Karpas-422 (cell line): ENCODE data around the gene PQBP1. TPM values are rescaled to one million over a fixed set of nuclear protein-coding genes. Genes with fewer than 3 reads are reported as not detected.
A peak's percentile ranks its signal among the peaks of the same experiment; 100 is the strongest.

Experiments used
- DNase-seq: peaks from one replicate; pipeline ENCODE4 v3.0.0-alpha.2; 2015
- H2AFZ ChIP-seq: fragments of 200-600 bp; sonication (generic); 2 replicates; pipeline ENCODE4 v1.6.1; 2014; ENCODE audit warnings: antibody characterized with exemption, low read length, mixed read lengths
- H3K27ac ChIP-seq: fragments of 200-600 bp; sonication (generic); 2 replicates; pipeline ENCODE4 v1.5.1; 2014; ENCODE audit warnings: mild to moderate bottlenecking, low read length, moderate library complexity
- H3K27me3 ChIP-seq: fragments of 200-600 bp; sonication (generic); 2 replicates; pipeline ENCODE4 v1.6.1; 2014; ENCODE audit warnings: low read length, mixed read lengths
- H3K36me3 ChIP-seq: fragments of 200-600 bp; sonication (generic); 2 replicates; pipeline ENCODE4 v1.6.1; 2014; ENCODE audit warnings: low read length, mixed read lengths; ENCODE audit not compliant: insufficient read depth
- H3K4me1 ChIP-seq: fragments of 200-600 bp; sonication (generic); 2 replicates; pipeline ENCODE4 v1.6.1; 2014; ENCODE audit warnings: mild to moderate bottlenecking, low read length, mixed read lengths
- H3K4me2 ChIP-seq: fragments of 200-600 bp; sonication (generic); 2 replicates; pipeline ENCODE4 v1.6.1; 2014; ENCODE audit warnings: low read length, low read depth, mild to moderate bottlenecking; ENCODE audit not compliant: poor library complexity, severe bottlenecking
- H3K4me3 ChIP-seq: fragments of 200-600 bp; sonication (generic); 2 replicates; pipeline ENCODE4 v1.5.1; 2014; ENCODE audit warnings: mild to moderate bottlenecking, antibody characterized with exemption, low read length, mixed read lengths
- H3K79me2 ChIP-seq: fragments of 200-600 bp; sonication (generic); 2 replicates; pipeline ENCODE4 v1.6.1; 2014; ENCODE audit warnings: mild to moderate bottlenecking, low read length, mixed read lengths
- H3K9ac ChIP-seq: fragments of 200-600 bp; sonication (generic); 2 replicates; pipeline ENCODE4 v1.6.0; 2014; ENCODE audit warnings: low read length
- H3K9me2 ChIP-seq: fragments of 200-600 bp; sonication (generic), shearing (Covaris generic); replicated peaks from 2 replicates; pipeline ENCODE4 v1.6.0; 2014; ENCODE audit warnings: mild to moderate bottlenecking, low read length, moderate library complexity; ENCODE audit not compliant: insufficient read depth
- H3K9me3 ChIP-seq: fragments of 300-700, 200-600 bp; sonication (generic); 2 replicates; pipeline ENCODE4 v1.6.1; 2014; ENCODE audit warnings: low read length, mixed read lengths
- H4K20me1 ChIP-seq: fragments of 200-600 bp; sonication (generic); 2 replicates; pipeline ENCODE4 v1.6.1; 2014; ENCODE audit warnings: mild to moderate bottlenecking, antibody characterized with exemption, low read length, low read depth; ENCODE audit not compliant: insufficient read depth
- total RNA-seq: library from RNA; depleted of rRNA; stranded (reverse); fragments of >200 nt; shearing (Covaris generic); gene quantifications from 2 replicates; pipeline ENCODE4 v1.2.3, GENCODE V29; 2014; ENCODE audit warnings: low replicate concordance

Gene PQBP1
- total RNA-seq, 1 experiment from 2014 or later = 40.3 TPM

DNA sequence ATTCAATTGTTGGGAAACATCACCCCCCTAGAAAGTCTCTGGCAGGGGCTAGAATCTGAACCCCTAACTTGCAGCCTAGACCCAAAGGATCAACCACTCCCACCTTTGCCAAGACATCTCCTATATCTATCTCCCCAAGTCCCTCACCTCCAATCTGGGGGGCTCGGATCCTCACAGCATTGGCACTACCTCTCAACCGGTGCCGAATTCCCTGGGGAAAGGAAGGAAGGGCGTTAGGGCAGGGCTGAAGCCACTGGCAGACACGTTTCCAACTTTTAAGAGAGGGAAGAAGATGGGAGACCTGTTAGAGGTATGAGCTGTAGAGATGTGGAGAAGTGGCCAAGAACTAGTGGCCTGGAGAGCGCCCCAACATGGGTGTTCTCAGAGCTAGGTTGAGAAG lies 2.8 kb upstream of the PQBP1 start:
- H3K4me2 ChIP-seq = no peak overlapping the region
- no peak overlapping the region for H3K9ac ChIP-seq
- no peaks in the 10 kb centered on the region for H3K27me3 ChIP-seq
- H3K36me3 ChIP-seq = no peaks in the 10 kb centered on the region
- no peaks in the 10 kb centered on the region for H3K9me2 ChIP-seq
- no peak overlapping the region for H2AFZ ChIP-seq
- H3K27ac ChIP-seq = no peak overlapping the region
- DNase-seq = no peak
- H3K9me3 ChIP-seq = no peaks in the 10 kb centered on the region
- peaks cover 30% of the 10 kb centered on the region for H3K4me1 ChIP-seq
- H4K20me1 ChIP-seq = peaks cover 6% of the 10 kb centered on the region; the same call in 1 of the 2 replicates
- no peak overlapping the region for H3K4me3 ChIP-seq
- H3K79me2 ChIP-seq = peaks cover 23% of the 10 kb centered on the region

DNA sequence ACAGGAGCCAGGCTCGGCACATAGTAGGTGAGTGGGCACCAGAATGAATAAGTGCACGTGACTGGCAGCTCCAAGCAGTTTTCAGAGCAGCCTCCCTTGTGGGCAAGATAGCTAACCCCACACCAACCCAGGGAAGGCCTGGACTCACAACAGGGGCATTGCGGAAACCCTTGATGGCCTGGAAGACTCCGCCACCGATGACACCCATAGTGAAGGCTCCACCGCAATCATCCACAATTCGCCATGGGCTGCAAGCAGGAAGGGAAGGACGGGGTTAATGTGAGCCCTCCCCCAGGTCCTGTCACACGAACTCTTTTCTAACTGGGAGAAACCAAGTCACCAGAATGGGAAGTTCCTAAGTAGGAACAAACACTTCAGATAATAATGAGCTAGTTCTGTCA lies 1.1 kb upstream of the PQBP1 start:
- Histone ChIP-seq H3K79me2 (peaks cover 23% of the 10 kb centered on the region), H3K4me1 (peaks cover 24% of the 10 kb centered on the region), H3K9me2 (no peaks in the 10 kb centered on the region), H3K4me3 (peak overlapping the region; percentile 82), H3K27me3 (no peaks in the 10 kb centered on the region), H3K9ac (peak overlapping the region; percentile 89), H3K9me3 (no peaks in the 10 kb centered on the region), H3K4me2 (peak overlapping the region; percentile 79), H3K36me3 (no peaks in the 10 kb centered on the region), H4K20me1 (peaks cover 6% of the 10 kb centered on the region; the same call in 1 of the 2 replicates), H3K27ac (no peak overlapping the region), H2AFZ (no peak overlapping the region)
- DNase-seq = no peak

DNA sequence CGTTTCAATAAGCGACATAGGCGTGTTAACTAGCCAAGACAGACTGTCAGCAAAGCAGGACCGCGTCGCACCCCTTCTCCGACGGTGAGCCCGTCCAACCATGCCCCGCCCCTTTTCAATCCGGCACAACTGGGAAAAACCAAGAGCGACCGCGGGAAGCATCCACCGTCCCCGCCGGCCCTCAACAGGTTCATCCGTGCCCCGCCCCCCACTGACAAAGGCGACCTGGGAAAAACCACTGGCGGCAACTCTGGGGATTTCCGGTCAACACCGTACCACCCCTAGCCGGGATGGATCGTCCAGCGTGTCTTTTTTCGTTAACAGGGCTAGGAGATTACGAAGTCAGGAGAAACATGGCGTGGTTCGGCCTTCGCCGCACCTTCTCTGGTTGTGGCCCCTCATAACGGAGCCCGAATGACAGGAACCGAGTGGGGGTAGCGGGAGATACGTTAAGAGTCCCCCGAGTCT lies 539 bp upstream of the PQBP1 start:
- H3K4me2 ChIP-seq = peak overlapping the region; percentile 79
- H3K36me3 ChIP-seq = no peaks in the 10 kb centered on the region
- H3K9me2 ChIP-seq = no peaks in the 10 kb centered on the region
- peaks cover 6% of the 10 kb centered on the region; the same call in 1 of the 2 replicates for H4K20me1 ChIP-seq
- 0 out of 2 replicates have a peak overlapping the region, but pooled peaks have one; percentile 61 for H2AFZ ChIP-seq
- peak overlapping the region; percentile 82 for H3K4me3 ChIP-seq
- H3K27me3 ChIP-seq = no peaks in the 10 kb centered on the region
- no peaks in the 10 kb centered on the region for H3K9me3 ChIP-seq
- DNase-seq = peak; percentile 75
- H3K9ac ChIP-seq = peak overlapping the region; percentile 89
- peaks cover 23% of the 10 kb centered on the region for H3K79me2 ChIP-seq
- H3K27ac ChIP-seq = peak overlapping the region; percentile 66; the same call in 1 of the 2 replicates
- H3K4me1 ChIP-seq = peaks cover 19% of the 10 kb centered on the region

DNA sequence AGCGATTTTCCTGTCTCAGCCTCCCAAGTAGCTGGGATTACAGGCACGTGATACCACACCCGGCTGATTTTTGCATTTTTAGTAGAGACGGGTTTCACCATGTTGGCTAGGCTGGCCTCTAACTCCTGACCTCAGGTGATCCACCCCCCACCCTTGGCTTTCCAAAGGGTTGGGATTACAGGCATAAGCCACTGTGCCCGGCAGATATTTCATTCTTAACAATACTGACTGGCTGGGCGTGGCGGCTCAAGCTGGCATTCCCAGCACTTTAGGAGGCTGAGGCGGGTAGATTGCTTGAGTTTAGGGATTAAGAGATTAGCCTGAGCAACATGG lies 1.3 kb downstream of the PQBP1 start:
- DNase-seq = no peak
- no peaks in the 10 kb centered on the region for H3K36me3 ChIP-seq
- H3K27ac ChIP-seq = peak overlapping the region; percentile 84
- H2AFZ ChIP-seq = no peak overlapping the region
- peaks cover 19% of the 10 kb centered on the region for H3K4me1 ChIP-seq
- H3K27me3 ChIP-seq = no peaks in the 10 kb centered on the region
- H3K9me3 ChIP-seq = no peaks in the 10 kb centered on the region
- H3K9ac ChIP-seq = peak overlapping the region; percentile 63
- peaks cover 6% of the 10 kb centered on the region; the same call in 1 of the 2 replicates for H4K20me1 ChIP-seq
- H3K4me3 ChIP-seq = peak overlapping the region; percentile 58; the same call in 1 of the 2 replicates
- H3K9me2 ChIP-seq = no peaks in the 10 kb centered on the region
- H3K79me2 ChIP-seq = peaks cover 23% of the 10 kb centered on the region
- peak overlapping the region; percentile 79 for H3K4me2 ChIP-seq

DNA sequence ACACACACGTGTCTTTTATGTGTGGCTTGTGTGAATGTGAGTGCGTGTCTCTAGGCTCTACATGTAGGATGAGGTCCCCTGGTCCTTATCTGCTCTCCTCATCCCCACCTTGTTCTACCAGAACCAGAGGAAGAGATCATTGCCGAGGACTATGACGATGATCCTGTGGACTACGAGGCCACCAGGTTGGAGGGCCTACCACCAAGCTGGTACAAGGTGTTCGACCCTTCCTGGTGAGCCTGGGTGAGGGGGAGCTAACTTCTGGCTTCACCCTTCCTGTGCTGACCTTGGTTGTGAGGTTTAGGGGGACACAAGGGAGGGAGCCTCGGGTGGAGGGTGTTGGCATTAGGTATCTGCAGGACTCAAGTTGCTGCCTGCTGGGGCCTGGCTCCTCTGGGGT lies 3.3 kb downstream of the PQBP1 start:
- H3K36me3 ChIP-seq = no peaks in the 10 kb centered on the region
- H3K27me3 ChIP-seq = no peaks in the 10 kb centered on the region
- no peak for DNase-seq
- H3K4me1 ChIP-seq = peaks cover 19% of the 10 kb centered on the region
- H3K4me2 ChIP-seq = no peak overlapping the region
- H3K79me2 ChIP-seq = peaks cover 23% of the 10 kb centered on the region
- no peak overlapping the region for H3K4me3 ChIP-seq
- H3K27ac ChIP-seq = no peak overlapping the region
- no peak overlapping the region for H3K9ac ChIP-seq
- no peaks in the 10 kb centered on the region for H4K20me1 ChIP-seq
- H2AFZ ChIP-seq = no peak overlapping the region
- H3K9me2 ChIP-seq = no peaks in the 10 kb centered on the region
- no peaks in the 10 kb centered on the region for H3K9me3 ChIP-seq

DNA sequence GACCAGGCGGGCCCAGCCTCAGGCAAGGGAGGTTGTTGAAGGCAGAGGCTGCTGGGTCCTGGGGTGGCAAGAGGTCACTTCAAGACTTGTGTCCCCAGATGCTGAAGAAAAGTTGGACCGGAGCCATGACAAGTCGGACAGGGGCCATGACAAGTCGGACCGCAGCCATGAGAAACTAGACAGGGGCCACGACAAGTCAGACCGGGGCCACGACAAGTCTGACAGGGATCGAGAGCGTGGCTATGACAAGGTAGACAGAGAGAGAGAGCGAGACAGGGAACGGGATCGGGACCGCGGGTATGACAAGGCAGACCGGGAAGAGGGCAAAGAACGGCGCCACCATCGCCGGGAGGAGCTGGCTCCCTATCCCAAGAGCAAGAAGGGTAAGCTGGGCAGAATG lies 4.4 kb downstream of the PQBP1 start:
- no peaks in the 10 kb centered on the region for H4K20me1 ChIP-seq
- no peak overlapping the region for H3K9ac ChIP-seq
- H3K79me2 ChIP-seq = peaks cover 13% of the 10 kb centered on the region
- no peaks in the 10 kb centered on the region for H3K27me3 ChIP-seq
- no peaks in the 10 kb centered on the region for H3K9me3 ChIP-seq
- no peak overlapping the region for H2AFZ ChIP-seq
- H3K36me3 ChIP-seq = no peaks in the 10 kb centered on the region
- H3K4me3 ChIP-seq = no peak overlapping the region
- H3K4me2 ChIP-seq = no peak overlapping the region
- H3K4me1 ChIP-seq = peaks cover 13% of the 10 kb centered on the region
- H3K9me2 ChIP-seq = no peaks in the 10 kb centered on the region
- no peak overlapping the region for H3K27ac ChIP-seq
- DNase-seq = no peak

DNA sequence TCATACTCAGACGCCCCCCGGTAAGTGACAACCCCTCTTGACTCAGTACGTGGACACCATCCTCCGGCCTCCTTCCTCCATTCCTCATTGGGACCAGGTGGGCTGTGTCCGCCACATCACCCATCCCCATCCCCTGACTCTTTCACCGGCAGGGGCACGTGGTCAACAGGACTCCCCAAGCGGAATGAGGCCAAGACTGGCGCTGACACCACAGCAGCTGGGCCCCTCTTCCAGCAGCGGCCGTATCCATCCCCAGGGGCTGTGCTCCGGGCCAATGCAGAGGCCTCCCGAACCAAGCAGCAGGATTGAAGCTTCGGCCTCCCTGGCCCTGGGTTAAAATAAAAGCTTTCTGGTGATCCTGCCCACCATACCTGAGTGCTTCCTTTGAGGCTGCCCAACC lies 5.0 kb downstream of the PQBP1 start:
- no peak overlapping the region for H2AFZ ChIP-seq
- no peak overlapping the region for H3K27ac ChIP-seq
- peaks cover 10% of the 10 kb centered on the region for H3K79me2 ChIP-seq
- no peaks in the 10 kb centered on the region for H3K27me3 ChIP-seq
- H3K4me1 ChIP-seq = peaks cover 13% of the 10 kb centered on the region
- no peak overlapping the region for H3K4me2 ChIP-seq
- no peak overlapping the region for H3K9ac ChIP-seq
- H3K36me3 ChIP-seq = no peaks in the 10 kb centered on the region
- H4K20me1 ChIP-seq = no peaks in the 10 kb centered on the region
- no peaks in the 10 kb centered on the region for H3K9me3 ChIP-seq
- H3K9me2 ChIP-seq = no peaks in the 10 kb centered on the region
- H3K4me3 ChIP-seq = no peak overlapping the region
- no peak for DNase-seq

DNA sequence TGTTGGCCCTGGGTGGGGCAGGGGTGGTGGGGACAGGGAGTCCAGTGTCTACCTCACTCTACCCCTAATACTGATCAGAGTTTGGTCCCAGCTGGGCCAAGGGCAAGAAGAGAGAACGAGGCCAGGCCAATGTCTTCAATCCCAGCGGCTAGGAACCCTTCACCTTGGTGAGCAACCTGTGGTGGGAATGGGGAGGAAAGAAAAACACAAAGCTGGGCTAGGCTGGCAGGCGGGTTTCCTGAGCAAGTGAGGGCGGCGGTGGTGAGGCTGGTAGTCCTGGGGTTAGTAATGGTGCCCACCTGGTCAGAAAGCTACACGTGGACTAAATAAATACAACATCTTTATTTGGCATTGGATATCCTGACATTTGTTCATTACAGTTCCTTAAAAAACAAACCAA lies 5.6 kb downstream of the PQBP1 start:
- Histone ChIP-seq H2AFZ (no peak overlapping the region), H3K27me3 (no peaks in the 10 kb centered on the region), H3K27ac (no peak overlapping the region), H4K20me1 (no peaks in the 10 kb centered on the region), H3K9ac (no peak overlapping the region), H3K4me2 (no peak overlapping the region), H3K4me1 (peaks cover 12% of the 10 kb centered on the region), H3K9me2 (no peaks in the 10 kb centered on the region), H3K36me3 (no peaks in the 10 kb centered on the region), H3K9me3 (no peaks in the 10 kb centered on the region), H3K4me3 (no peak overlapping the region), H3K79me2 (peaks cover 10% of the 10 kb centered on the region)
- DNase-seq = no peak

DNA sequence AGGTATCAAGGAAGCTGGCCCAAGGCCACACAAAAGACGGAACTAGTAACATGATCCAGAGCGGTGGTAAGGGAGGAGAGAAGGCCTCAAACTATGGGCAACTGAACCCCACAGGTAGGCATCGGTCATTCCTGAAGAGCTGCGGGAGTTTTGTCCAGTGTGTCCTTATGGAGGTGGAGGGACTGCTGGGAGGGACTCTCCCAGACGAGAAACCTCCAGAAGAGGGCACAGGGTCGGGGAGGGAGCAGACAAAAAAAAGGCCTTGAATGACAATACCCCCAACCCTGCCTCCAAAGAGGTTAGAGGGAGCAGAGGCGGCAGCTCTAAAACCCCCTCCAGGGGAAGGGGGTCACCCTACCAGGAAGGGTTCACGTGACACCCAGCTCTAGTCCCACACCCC lies 6.5 kb downstream of the PQBP1 start:
- H3K9me3 ChIP-seq = no peaks in the 10 kb centered on the region
- H3K4me2 ChIP-seq = no peak overlapping the region
- H3K27me3 ChIP-seq = no peaks in the 10 kb centered on the region
- H3K36me3 ChIP-seq = no peaks in the 10 kb centered on the region
- no peak for DNase-seq
- peaks cover 6% of the 10 kb centered on the region for H3K4me1 ChIP-seq
- no peak overlapping the region for H3K9ac ChIP-seq
- H3K9me2 ChIP-seq = no peaks in the 10 kb centered on the region
- H3K79me2 ChIP-seq = peaks cover 7% of the 10 kb centered on the region
- H3K4me3 ChIP-seq = no peak overlapping the region
- H3K27ac ChIP-seq = no peak overlapping the region
- no peak overlapping the region for H2AFZ ChIP-seq
- no peaks in the 10 kb centered on the region for H4K20me1 ChIP-seq
